SK-N-SH treated with all-trans-retinoic acid at 6 μM for 48 hours (cell line): ENCODE results near the gene DLG2.

Experiments used
- ATAC-seq: fragments of 200-7000 bp; cut with Tn5 transposase; 3 replicates; pipeline ENCODE4 v1.9.1; 2020; ENCODE audit warnings: mild to moderate bottlenecking, moderate library complexity
- ARNTL ChIP-seq: fragments of 450-650 bp; formaldehyde crosslinking; IDR thresholded peaks from 2 replicates; pipeline ENCODE4 v1.5.0; 2020; ENCODE audit warnings: low read depth, mild to moderate bottlenecking, moderate library complexity, borderline replicate concordance
- BACH2 ChIP-seq: fragments of 250-450 bp; sonication (Bioruptor Pico); IDR thresholded peaks from 2 replicates; pipeline ENCODE4 v1.9.0; 2021; ENCODE audit warnings: mild to moderate bottlenecking, borderline replicate concordance
- CSDC2 ChIP-seq: fragments of 250-450 bp; sonication (Bioruptor Pico); IDR thresholded peaks from 2 replicates; pipeline ENCODE4 v1.5.0; 2020; ENCODE audit warnings: mild to moderate bottlenecking, moderate library complexity
- ESRRG ChIP-seq: fragments of 250-450 bp; sonication (Bioruptor Pico); IDR thresholded peaks from 2 replicates; pipeline ENCODE4 v1.6.1; 2021; ENCODE audit warnings: mild to moderate bottlenecking
- GLIS3 ChIP-seq: fragments of 250-450 bp; sonication (Bioruptor Pico); IDR thresholded peaks from 2 replicates; pipeline ENCODE4 v1.5.0; 2020; ENCODE audit warnings: mild to moderate bottlenecking, moderate library complexity
- ISL1 ChIP-seq: fragments of 250-450 bp; sonication (Bioruptor Pico); IDR thresholded peaks from 2 replicates; pipeline ENCODE4 v2.1.2; 2022; ENCODE audit warnings: mild to moderate bottlenecking, moderate library complexity
- OSR1 ChIP-seq: fragments of 250-450 bp; sonication (Bioruptor Pico); IDR thresholded peaks from 2 replicates; pipeline ENCODE4 v1.8.0; 2022; ENCODE audit warnings: moderate library complexity, mild to moderate bottlenecking, inconsistent platforms
- PPARA ChIP-seq: fragments of 250-450 bp; sonication (Bioruptor Pico); IDR thresholded peaks from 2 replicates; pipeline ENCODE4 v1.5.0; 2020; ENCODE audit warnings: mild to moderate bottlenecking, borderline replicate concordance
- TCF4 ChIP-seq: fragments of 250-450 bp; sonication (Bioruptor Pico); IDR thresholded peaks from 2 replicates; pipeline ENCODE4 v1.8.0; 2021; ENCODE audit warnings: mild to moderate bottlenecking, moderate library complexity, borderline replicate concordance
- TOX ChIP-seq: fragments of 250-450 bp; sonication (Bioruptor Pico); IDR thresholded peaks from 2 replicates; pipeline ENCODE4 v1.8.0; 2021; ENCODE audit warnings: mild to moderate bottlenecking, moderate library complexity, borderline replicate concordance
- ZC3H10 ChIP-seq: fragments of 250-450 bp; sonication (Bioruptor Pico); IDR thresholded peaks from 2 replicates; pipeline ENCODE4 v1.5.1; 2021; ENCODE audit warnings: mild to moderate bottlenecking, moderate library complexity
- ZFP3 ChIP-seq: fragments of 250-450 bp; sonication (Bioruptor Pico); IDR thresholded peaks from 2 replicates; pipeline ENCODE4 v1.5.0; 2020; ENCODE audit warnings: mild to moderate bottlenecking, moderate library complexity
- ZFP30 ChIP-seq: fragments of 450-650 bp; formaldehyde crosslinking; IDR thresholded peaks from 2 replicates; pipeline ENCODE4 v1.5.0; 2022; ENCODE audit warnings: mild to moderate bottlenecking, moderate library complexity
- ZNF565 ChIP-seq: fragments of 450-650 bp; formaldehyde crosslinking; conservative IDR thresholded peaks from 2 replicates; pipeline ENCODE4 v1.5.0; 2020; ENCODE audit warnings: low read depth, mild to moderate bottlenecking, moderate library complexity
- ZNF8 ChIP-seq: fragments of 450-650 bp; formaldehyde crosslinking; IDR thresholded peaks from 2 replicates; pipeline ENCODE4 v1.5.0; 2020; ENCODE audit warnings: mild to moderate bottlenecking, moderate library complexity
- TF ChIP-seq, protein P1 (sequence below): fragments of 250-450 bp; sonication (Bioruptor Pico); IDR thresholded peaks from 2 replicates; pipeline ENCODE4 v1.5.0; 2020; ENCODE audit warnings: mild to moderate bottlenecking, moderate library complexity
- TF ChIP-seq, protein P2 (sequence below): fragments of 250-450 bp; sonication (Bioruptor Pico); IDR thresholded peaks from 2 replicates; pipeline ENCODE4 v1.5.1; 2021; ENCODE audit warnings: mild to moderate bottlenecking, moderate library complexity
- TF ChIP-seq, protein P3 (sequence below): fragments of 250-450 bp; sonication (Bioruptor Pico); IDR thresholded peaks from 2 replicates; pipeline ENCODE4 v1.5.1; 2020; ENCODE audit warnings: low read depth, mild to moderate bottlenecking, moderate library complexity

The DLG2 gene

DNA sequence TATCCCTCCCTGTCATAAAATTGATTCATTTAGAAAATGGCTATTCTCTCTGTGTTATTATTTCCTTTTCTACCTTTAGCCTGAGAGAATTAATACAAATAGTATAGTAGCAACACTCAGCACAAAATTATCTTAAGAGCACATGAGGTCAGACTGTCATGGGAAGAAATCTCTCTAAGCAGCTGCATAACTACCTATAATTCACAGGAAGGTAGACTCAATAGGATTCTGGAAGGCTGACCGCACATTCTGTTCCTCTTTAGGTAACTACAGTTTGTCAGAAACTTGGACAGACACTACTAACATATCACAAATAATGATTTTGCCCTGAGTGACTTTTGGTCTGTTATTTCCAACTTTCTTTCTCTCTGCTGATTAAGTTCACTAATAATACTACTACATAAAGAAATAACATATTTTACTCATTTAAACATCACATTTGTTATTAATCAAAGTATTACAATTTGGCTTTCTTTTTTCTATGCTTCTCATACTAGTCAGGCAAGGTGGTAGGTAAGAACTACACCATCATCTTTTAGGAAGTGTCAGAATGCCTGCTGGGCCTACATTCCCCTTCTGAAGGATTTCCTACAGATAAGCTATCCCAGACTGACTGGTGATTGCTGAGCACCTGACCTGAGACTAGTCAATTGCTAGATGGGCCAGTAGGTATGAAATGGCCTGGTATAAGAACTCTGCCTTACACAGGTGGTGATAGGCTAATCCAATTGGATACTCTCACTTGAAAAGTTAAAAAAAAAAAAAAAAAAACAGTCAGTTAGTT, 325.1 kb downstream of the DLG2 start:
- ATAC-seq, result no peak

DNA sequence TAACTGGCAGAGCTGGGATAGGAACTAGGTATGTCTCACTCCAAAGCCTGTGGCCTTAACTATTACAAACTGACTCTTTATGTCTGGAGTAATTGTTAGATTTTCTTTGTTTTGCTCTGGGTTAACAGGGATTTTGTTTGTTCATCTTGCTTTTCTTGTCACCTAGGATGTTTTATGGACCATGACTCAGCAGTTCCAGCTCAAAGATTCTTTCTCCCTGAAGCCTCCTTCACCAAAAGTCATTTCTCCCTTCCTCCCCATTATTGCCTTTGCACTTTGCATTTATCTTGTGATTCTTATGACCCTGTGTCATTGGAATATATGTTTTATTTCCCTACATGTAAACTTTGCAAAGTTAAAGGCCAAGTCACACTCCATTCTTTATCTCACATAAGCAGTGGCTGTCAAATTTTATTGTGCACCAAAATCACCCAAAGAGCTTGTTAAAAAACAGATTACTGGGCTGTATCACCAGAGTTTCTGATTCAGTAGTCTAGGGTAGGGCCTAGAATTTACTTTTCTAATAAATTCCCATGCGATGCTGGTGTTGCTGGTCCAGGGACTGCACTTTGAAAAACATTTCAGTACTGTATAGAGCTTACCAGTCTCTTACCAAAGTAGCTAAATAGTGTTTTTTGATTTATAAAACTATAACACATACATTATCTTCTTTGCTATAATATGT, 327.7 kb downstream of the DLG2 start:
- TF ChIP-seq ZC3H10, result no peak
- no peak for TF ChIP-seq ZNF565 (CRISPR knock-in tag)
- TF ChIP-seq, protein P1, sequence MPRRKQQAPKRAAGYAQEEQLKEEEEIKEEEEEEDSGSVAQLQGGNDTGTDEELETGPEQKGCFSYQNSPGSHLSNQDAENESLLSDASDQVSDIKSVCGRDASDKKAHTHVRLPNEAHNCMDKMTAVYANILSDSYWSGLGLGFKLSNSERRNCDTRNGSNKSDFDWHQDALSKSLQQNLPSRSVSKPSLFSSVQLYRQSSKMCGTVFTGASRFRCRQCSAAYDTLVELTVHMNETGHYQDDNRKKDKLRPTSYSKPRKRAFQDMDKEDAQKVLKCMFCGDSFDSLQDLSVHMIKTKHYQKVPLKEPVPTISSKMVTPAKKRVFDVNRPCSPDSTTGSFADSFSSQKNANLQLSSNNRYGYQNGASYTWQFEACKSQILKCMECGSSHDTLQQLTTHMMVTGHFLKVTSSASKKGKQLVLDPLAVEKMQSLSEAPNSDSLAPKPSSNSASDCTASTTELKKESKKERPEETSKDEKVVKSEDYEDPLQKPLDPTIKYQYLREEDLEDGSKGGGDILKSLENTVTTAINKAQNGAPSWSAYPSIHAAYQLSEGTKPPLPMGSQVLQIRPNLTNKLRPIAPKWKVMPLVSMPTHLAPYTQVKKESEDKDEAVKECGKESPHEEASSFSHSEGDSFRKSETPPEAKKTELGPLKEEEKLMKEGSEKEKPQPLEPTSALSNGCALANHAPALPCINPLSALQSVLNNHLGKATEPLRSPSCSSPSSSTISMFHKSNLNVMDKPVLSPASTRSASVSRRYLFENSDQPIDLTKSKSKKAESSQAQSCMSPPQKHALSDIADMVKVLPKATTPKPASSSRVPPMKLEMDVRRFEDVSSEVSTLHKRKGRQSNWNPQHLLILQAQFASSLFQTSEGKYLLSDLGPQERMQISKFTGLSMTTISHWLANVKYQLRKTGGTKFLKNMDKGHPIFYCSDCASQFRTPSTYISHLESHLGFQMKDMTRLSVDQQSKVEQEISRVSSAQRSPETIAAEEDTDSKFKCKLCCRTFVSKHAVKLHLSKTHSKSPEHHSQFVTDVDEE (CRISPR knock-in tag), result no peak
- no peak for TF ChIP-seq GLIS3
- no peak for TF ChIP-seq ZNF8 (CRISPR knock-in tag)
- TF ChIP-seq ZFP30 (CRISPR knock-in tag), result no peak
- no peak for TF ChIP-seq ARNTL
- no peak for ATAC-seq

More for the DNA sequence above, 325.1 kb downstream of the DLG2 start:
- TF ChIP-seq PPARA (CRISPR knock-in tag) (no peak), ARNTL (no peak), ZNF565 (CRISPR knock-in tag) (no peak), TOX (CRISPR knock-in tag) (no peak), OSR1 (CRISPR knock-in tag) (no peak), ZFP3 (CRISPR knock-in tag) (no peak), BACH2 (CRISPR knock-in tag) (no peak), ZC3H10 (no peak), ESRRG (CRISPR knock-in tag) (no peak)
- TF ChIP-seq, protein P2, sequence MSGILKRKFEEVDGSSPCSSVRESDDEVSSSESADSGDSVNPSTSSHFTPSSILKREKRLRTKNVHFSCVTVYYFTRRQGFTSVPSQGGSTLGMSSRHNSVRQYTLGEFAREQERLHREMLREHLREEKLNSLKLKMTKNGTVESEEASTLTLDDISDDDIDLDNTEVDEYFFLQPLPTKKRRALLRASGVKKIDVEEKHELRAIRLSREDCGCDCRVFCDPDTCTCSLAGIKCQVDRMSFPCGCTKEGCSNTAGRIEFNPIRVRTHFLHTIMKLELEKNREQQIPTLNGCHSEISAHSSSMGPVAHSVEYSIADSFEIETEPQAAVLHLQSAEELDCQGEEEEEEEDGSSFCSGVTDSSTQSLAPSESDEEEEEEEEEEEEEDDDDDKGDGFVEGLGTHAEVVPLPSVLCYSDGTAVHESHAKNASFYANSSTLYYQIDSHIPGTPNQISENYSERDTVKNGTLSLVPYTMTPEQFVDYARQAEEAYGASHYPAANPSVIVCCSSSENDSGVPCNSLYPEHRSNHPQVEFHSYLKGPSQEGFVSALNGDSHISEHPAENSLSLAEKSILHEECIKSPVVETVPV (CRISPR knock-in tag), result no peak
- TF ChIP-seq, protein P1 (CRISPR knock-in tag), result no peak
- TF ChIP-seq, all 23 proteins: peak for 0

DNA sequence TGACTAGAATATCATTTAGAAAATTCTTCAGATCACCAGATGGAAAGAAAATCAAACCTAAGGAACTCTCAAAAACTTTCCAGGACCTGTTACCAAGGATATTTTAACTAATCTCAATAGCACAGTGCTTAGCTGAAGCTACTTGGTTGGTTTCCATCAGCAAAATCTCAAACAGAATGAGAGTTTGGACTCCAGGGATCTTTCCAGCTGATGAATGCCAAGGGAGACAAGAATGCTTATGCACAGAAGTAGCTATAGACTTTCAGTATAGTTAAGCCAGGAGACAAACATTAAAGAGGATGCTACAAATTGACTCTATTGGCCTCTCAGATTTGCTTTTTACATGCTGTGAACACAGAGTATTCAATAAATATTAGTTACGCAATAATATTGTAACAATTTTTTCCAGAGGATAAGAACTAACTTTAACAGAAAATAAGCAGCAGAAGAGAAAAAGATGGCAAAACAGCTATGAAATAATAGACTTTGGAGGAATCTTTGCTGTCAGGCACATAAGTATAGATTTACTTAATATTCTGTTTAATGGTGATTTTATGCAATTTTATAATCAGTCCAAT, 331.4 kb downstream of the DLG2 start:
- TF ChIP-seq ESRRG (CRISPR knock-in tag), result no peak
- TF ChIP-seq ZNF8 (CRISPR knock-in tag), result no peak
- no peak for TF ChIP-seq ISL1 (CRISPR knock-in tag)
- ATAC-seq, result no peak

DNA sequence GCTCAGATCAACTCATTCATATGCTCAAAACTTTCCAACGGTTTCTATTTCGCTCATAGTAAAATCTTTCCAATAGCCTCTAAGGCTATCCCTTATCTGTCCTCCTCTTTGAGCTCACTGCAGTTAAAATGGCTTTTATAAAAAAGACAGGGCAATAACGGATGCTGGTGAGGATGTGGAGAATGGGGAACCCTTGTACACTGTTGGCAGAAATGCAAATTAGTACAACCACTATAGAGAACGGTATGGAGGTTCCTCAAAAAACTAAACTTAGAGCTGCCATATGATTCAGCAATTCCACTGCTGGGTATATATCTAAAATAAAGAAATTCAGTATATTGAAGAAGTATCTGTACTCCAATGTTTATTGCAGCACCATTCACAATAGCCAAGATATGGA, 345.6 kb downstream of the DLG2 start:
- TF ChIP-seq ZFP3 (CRISPR knock-in tag) (no peak), BACH2 (CRISPR knock-in tag) (no peak), TCF4 (CRISPR knock-in tag) (no peak), CSDC2 (CRISPR knock-in tag) (no peak), GLIS3 (no peak)
- TF ChIP-seq, protein P3, sequence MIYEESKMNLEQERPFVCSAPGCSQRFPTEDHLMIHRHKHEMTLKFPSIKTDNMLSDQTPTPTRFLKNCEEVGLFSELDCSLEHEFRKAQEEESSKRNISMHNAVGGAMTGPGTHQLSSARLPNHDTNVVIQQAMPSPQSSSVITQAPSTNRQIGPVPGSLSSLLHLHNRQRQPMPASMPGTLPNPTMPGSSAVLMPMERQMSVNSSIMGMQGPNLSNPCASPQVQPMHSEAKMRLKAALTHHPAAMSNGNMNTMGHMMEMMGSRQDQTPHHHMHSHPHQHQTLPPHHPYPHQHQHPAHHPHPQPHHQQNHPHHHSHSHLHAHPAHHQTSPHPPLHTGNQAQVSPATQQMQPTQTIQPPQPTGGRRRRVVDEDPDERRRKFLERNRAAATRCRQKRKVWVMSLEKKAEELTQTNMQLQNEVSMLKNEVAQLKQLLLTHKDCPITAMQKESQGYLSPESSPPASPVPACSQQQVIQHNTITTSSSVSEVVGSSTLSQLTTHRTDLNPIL, result no peak
- ATAC-seq, result no peak
